Left ventricle myocardium inferior (tissue), 1 donor: ENCODE results near the gene ISYNA1. TPM values are rescaled to one million over a fixed set of nuclear protein-coding genes. Genes with fewer than 3 reads are reported as not detected.

Experiments used
- DNase-seq: peaks from one replicate; pipeline ENCODE4 v3.0.0-alpha.2; 2020
- H3K27ac ChIP-seq: fragments of 200-600 bp; replicated peaks from 2 replicates; pipeline ENCODE4 v1.8.0; 2021
- H3K27me3 ChIP-seq: fragments of 200-600 bp; 2 replicates; pipeline ENCODE4 v1.8.0; 2021; ENCODE audit warnings: low read depth
- H3K36me3 ChIP-seq: fragments of 200-600 bp; 2 replicates; pipeline ENCODE4 v1.8.0; 2021
- H3K4me1 ChIP-seq: fragments of 200-600 bp; 2 replicates; pipeline ENCODE4 v1.8.0; 2021
- H3K4me3 ChIP-seq: fragments of 200-600 bp; 2 replicates; pipeline ENCODE4 v1.8.0; 2021; ENCODE audit warnings: mild to moderate bottlenecking, moderate library complexity
- H3K9me3 ChIP-seq: fragments of 200-600 bp; replicated peaks from 2 replicates; pipeline ENCODE4 v1.8.0; 2021
- intact Hi-C: fragments of 100-400 bp; cut with micrococcal nuclease; formaldehyde crosslinking; loops from one replicate; pipeline ENCODE4 v1.11.0; 2022
- total RNA-seq: library from RNA; stranded (reverse); fragmentation: NEBNext Ultra II Directional; extraction: Animal tissue kit (Norgen Biotek cat#: 25700); gene quantifications from one replicate; pipeline ENCODE4 v1.2.1, GENCODE V29; 2021
- TF ChIP-seq, protein P1 (sequence below): fragments of 200-600 bp; IDR thresholded peaks from 2 replicates; pipeline ENCODE4 v1.8.0; 2021; ENCODE audit warnings: antibody characterized with exemption, mild to moderate bottlenecking, borderline replicate concordance
- donor health status: DM: no; HTN: yes; CAD: no; lungs with severe emphysema.

The ISYNA1 gene
- total RNA-seq, 1 donor from 2014 or later: 24.1 TPM

DNA sequence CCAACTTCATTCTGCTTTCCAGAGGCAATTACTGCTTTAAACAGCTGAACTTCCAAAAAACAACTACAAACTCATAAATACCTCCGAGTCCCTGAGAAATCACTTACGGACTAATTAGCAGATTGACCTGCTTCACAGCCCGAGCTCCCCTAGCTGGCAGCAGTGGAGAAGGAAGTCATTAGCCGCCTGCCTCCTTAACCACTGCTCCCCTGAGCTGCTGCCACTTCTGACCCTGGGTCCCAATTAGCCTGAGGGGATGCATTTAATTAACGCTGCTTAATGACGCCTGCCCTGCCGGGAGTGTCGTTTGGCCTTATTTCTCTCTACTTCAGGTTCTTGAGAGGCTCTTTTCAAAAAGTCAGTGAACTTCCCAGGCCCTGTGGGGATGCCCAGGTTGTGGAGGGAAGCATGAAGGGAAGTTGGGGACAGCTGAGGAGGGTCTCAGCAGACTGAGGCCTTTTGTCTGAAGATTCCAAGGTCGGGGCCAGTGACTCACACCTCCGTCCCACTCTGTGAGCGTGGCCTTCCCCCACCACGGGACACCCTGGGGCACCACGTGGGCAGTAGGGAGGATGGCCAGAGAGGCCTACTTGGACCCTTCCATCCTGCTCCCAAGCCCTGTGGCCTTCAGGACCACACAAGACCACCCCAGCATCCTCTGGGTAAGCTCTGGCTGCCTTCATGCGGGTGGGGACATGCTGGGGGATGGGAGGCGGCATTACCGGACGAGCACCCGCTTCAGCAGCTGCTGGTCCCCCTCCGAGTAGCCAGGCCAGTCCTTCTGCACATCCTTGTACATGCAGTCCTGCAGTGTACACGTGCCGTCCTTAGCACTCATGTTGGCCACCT is 19.8 kb upstream of the ISYNA1 start:
- Histone ChIP-seq H3K4me1 (peaks cover 62% of the 10 kb centered on the region), H3K36me3 (peaks cover 41% of the 10 kb centered on the region), H3K27me3 (no peaks in the 10 kb centered on the region), H3K27ac (peak overlapping the region; percentile 91), H3K4me3 (no peak overlapping the region), H3K9me3 (no peaks in the 10 kb centered on the region)
- TF ChIP-seq, protein P1, sequence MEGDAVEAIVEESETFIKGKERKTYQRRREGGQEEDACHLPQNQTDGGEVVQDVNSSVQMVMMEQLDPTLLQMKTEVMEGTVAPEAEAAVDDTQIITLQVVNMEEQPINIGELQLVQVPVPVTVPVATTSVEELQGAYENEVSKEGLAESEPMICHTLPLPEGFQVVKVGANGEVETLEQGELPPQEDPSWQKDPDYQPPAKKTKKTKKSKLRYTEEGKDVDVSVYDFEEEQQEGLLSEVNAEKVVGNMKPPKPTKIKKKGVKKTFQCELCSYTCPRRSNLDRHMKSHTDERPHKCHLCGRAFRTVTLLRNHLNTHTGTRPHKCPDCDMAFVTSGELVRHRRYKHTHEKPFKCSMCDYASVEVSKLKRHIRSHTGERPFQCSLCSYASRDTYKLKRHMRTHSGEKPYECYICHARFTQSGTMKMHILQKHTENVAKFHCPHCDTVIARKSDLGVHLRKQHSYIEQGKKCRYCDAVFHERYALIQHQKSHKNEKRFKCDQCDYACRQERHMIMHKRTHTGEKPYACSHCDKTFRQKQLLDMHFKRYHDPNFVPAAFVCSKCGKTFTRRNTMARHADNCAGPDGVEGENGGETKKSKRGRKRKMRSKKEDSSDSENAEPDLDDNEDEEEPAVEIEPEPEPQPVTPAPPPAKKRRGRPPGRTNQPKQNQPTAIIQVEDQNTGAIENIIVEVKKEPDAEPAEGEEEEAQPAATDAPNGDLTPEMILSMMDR: no peak
- intact Hi-C loops: no loop called here
- DNase-seq: no peak

DNA sequence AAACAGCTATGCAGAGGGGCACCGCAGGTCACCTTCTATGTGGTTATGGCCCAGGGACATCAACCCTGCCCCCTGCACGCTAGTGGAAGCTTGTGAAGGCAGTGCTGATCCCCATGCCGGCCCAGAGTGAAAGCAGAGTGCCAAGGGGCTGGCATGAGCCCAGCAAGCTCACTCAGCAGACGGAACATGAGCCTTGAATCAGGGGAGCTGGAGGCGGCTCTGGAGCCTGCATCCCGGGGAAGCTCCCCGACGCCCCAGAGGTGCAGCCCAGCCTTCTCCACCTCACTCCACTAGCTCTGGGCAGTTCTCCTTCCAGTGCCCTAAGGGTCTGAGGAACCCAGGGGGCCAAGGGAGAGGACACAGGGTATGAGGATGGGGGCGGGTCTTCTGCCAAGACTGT is 19.0 kb upstream of the ISYNA1 start:
- Histone ChIP-seq H3K36me3 (peaks cover 44% of the 10 kb centered on the region), H3K9me3 (no peaks in the 10 kb centered on the region), H3K4me1 (peaks cover 59% of the 10 kb centered on the region), H3K4me3 (no peak overlapping the region), H3K27me3 (no peaks in the 10 kb centered on the region), H3K27ac (peak overlapping the region; percentile 71)
- intact Hi-C loops: no loop called here
- DNase-seq: peak; percentile 63
- TF ChIP-seq, protein P1: no peak

DNA sequence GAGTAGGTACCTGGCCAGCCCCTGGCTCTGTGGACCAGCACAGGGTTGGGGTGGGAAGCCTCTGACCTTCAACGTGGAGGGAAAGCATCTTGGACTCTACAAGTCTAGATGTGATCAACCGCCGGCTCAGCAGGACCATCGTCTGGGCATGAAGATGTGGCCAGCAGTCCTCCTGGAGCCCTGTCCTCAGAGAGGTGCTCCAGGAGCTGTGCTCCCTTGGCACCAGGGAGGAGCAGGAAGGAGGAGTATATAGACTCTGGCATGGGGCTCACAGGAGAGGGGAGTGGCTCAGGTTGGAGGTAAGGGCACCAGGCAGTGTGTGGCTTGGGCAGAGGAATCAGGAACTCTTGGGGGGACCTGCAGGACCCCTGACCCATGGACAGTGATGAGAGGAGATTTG is 18.3 kb upstream of the ISYNA1 start:
- peak overlapping the region; percentile 71 for H3K27ac ChIP-seq
- TF ChIP-seq, protein P1: no peak
- H3K27me3 ChIP-seq: no peaks in the 10 kb centered on the region
- H3K9me3 ChIP-seq: no peaks in the 10 kb centered on the region
- H3K36me3 ChIP-seq: peaks cover 47% of the 10 kb centered on the region
- no peak for DNase-seq
- intact Hi-C loops: no loop called here
- H3K4me1 ChIP-seq: peaks cover 57% of the 10 kb centered on the region
- no peak overlapping the region for H3K4me3 ChIP-seq

DNA sequence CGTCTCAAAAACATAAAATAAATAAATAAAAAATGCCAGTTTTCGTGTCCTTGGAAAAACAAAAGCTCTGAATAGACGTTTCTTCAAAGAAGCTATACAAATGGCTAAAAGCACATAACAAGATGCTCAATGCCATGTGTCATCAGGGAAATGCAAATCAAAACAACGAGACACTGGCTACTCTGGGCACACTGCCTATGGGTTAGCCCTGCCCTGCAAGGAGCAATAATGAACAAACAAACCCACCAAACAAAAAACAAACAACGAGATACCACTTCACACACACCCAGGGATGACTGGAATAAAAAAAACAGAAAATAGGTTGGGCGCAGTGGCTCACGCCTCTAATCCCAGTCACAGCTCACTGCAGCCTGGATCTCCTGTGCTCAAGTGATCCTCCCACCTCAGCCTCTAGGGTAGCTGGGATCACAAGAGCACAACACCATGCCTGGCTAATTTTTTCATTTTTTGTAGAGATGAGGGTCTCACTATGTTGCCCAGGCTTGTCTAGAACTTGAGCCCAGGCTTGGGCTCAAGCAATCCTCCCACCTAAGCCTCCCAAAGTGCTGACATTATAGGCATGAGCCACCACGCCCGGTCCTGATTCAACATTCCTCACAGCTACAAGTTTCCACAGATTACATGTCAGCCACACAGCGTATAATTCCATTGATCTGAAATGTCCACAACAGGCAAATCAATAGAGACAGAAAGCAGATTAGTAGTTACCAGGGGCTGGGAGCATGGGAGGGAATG is 15.5 kb upstream of the ISYNA1 start:
- no peak for DNase-seq
- Histone ChIP-seq H3K36me3 (peaks cover 63% of the 10 kb centered on the region), H3K9me3 (no peaks in the 10 kb centered on the region), H3K4me3 (no peak overlapping the region), H3K27ac (no peak overlapping the region), H3K4me1 (peaks cover 39% of the 10 kb centered on the region), H3K27me3 (no peaks in the 10 kb centered on the region)
- intact Hi-C loops: no loop called here
- TF ChIP-seq, protein P1: no peak

DNA sequence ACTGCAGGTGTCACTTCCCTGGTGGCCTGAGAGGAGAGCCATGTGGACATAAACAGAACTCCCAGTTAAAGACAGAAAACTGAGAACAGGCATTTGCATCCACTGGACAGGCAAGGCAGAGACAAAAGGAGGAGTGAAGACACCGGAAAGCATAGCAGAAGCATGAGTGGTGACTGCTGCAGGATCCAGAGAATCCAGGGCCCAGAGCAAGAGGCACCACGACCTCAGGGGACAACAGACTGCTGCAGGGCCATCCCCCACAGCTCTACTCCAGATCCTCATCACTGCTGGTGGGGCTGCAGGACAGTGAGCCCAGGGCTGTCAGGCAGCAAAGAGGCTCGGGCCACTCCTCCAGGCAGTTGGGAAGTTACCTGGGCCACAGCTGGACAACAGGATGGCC is 14.5 kb upstream of the ISYNA1 start:
- no peak for DNase-seq
- H3K27ac ChIP-seq: no peak overlapping the region
- H3K36me3 ChIP-seq: peaks cover 67% of the 10 kb centered on the region
- TF ChIP-seq, protein P1: no peak
- peaks cover 29% of the 10 kb centered on the region for H3K4me1 ChIP-seq
- no peaks in the 10 kb centered on the region for H3K27me3 ChIP-seq
- H3K4me3 ChIP-seq: no peak overlapping the region
- intact Hi-C loops: no loop called here
- H3K9me3 ChIP-seq: no peaks in the 10 kb centered on the region
